GM12865 (cell line): Measurements from ENCODE around the gene TAF6.
A peak's percentile ranks its signal among the peaks of the same experiment; 100 is the strongest.

Experiments used
- DNase-seq: peaks from one replicate; pipeline ENCODE4 v3.0.0; 2010; ENCODE audit warnings: low read depth
- H3K4me3 ChIP-seq: 2 replicates; pipeline ENCODE4 v1.5.1; 2011; ENCODE audit warnings: mild to moderate bottlenecking, low read depth, low read length, control low read depth
- CTCF ChIP-seq: IDR thresholded peaks from 2 replicates; pipeline ENCODE4 v1.5.1; 2011; ENCODE audit warnings: low read length, control low read depth, low read depth, inconsistent platforms; ENCODE audit not compliant: insufficient read depth; ENCODE audit errors: missing control alignments

The TAF6 gene

DNA sequence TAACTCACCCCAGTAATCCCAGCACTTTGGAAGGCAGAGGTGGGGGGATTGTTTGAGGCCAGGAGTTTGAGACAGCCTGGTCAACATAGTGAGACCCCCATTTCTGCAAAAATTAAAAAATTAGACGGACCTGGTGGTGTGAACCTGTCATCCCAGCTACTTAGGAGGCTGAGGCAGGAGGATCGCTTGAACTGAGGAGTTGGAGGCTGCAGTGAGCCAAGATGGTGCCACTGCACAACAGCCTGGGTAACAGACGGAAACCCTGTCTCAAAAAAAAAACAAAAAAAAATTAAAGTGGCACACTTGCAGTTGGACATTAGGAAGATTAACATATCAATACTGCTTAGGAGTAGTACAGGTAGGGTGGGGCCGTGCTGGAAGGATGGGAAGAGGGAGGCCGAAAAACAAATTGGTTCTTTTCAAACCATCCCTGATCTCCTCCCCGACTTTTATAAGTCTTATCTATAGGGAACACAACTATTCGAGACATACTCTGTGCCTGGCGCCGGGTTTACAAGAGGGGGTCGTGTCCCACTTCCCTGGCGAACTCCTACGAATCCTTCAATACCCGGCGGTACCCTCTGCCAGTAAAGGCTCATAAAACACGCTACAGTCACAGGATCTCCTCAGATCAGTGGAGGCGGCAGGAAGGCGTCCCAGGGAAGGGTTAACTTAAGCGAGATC, 628 bp downstream of the TAF6 start:
- H3K4me3 ChIP-seq: peak overlapping the region; percentile 99
- no peak for DNase-seq
- TF ChIP-seq CTCF: no peak

DNA sequence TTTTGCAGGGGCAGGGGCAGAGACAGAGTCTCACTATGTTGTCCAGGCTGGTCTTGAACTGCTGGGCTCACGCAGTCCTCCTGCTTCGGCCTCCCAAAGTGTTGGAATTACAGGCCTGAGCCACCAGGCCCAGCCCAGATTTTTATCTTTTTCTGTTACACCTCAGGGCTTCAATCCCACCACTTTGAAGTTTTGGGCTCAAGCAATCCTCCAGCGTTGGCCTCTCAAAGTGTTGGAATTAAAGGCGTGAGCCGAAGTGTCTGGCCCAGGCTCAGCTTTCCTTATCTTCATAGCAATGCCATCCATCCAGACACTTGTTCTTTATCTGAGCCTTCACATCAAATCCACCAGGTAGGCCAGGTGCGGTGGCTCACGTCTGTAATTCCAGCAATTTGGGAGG, 4.1 kb downstream of the TAF6 start:
- no peak for DNase-seq
- TF ChIP-seq CTCF: no peak
- H3K4me3 ChIP-seq: no peak overlapping the region

DNA sequence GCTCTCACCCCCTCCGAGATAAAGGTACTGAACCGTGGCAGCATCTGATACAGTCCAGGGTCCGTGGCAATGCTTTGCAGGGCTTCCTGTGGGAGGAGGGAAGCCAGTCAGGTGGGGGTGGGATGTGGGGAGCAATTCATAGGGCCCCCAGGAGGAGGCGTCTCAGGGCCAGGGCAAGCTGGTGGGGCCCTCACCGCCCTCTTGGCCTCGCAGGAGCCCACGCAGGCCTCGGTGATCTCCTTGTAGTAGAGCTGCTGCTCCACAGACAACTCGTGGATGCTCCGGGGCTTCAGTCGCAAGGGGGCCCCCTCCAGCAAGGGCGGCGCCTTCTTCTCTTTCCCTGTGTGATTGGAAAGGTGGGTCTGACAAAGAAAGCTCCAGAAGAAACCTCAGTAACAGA, 7.2 kb downstream of the TAF6 start:
- no peak for DNase-seq
- no peak overlapping the region for H3K4me3 ChIP-seq
- TF ChIP-seq CTCF: no peak

DNA sequence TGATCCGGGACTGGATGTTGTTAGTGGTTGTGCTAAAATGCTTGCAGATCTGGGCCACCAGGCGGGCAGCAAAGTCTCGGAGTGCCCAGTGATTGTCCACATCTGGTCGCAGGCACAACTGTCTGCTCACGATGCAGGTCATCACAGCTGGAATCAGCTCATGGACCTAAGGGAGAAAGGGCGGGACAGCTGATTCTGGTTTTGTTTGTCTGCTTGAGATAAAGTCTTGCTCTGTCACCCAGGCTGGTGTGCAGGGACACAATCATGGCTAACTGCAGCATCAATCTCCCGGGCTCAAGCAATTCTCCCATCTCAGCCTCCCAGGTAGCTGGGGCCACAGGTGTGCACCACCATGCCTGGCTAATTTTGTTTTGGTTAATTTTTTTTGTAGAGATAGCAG, 8.0 kb downstream of the TAF6 start:
- TF ChIP-seq CTCF: no peak
- no peak overlapping the region for H3K4me3 ChIP-seq
- no peak for DNase-seq

- no peak for DNase-seq
- TF ChIP-seq CTCF: no peak
Observed at GRCh38 chr7:100109521-100110163, 9.5 kb downstream of the TAF6 start.

DNA sequence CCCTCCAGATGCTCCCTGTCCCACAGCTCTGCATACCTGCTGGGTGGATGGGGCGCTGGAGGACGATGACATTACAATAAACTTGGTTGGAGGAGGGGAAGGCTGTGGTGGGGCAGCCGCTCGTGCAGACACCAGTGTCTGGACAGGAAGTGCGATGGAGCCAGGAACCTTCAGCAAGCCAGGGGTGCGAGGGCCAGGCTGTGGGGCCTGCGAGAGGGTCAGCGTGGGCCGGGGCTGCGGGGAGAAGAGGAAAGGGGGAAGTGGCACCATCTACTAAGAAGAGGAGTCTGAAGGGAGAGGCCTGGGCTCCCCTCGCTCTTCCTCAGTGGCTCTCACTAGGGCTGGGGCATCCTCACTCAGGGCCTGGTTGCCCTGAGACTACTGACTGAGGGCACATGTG, 11.3 kb downstream of the TAF6 start:
- no peak for DNase-seq
- H3K4me3 ChIP-seq: no peak overlapping the region
- TF ChIP-seq CTCF: no peak

More at GRCh38 chr7:100109521-100110163, 9.5 kb downstream of the TAF6 start:
- H3K4me3 ChIP-seq: no peak overlapping the region

DNA sequence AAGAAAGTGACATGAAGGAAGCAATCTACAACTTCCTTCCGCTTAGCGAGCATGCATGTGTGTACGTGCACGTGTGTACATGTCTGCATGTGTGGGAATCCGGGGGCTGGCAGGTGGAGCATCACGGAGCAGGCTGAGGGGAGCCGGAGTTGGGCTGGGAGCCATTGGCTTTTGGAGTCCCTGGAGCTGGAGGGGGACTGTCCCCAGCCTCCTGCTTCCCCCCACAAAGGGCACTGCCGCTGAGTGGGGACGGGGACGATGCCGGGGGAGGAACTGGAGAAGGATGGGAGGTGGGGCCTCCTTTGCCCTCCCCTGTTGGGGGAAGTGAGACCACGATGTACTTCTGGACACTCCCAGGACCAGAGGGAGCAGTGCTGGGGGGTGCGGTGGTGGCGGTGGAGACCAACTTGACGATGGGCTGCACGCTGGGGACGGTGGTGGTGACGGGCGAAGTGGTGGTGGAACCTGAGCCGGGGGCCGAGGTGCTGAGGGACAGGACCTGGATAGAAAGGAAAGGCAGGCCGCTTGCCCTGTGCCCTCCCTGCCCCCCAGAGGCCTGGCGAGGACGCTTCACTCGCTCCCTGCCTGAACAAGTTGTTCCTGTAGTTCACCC, 11.9 kb downstream of the TAF6 start:
- no peak for TF ChIP-seq CTCF
- H3K4me3 ChIP-seq: no peak overlapping the region
- DNase-seq: no peak
